Middle frontal gyrus (tissue), 1 donor: ENCODE data around the gene ENPP3.
"Not testable (repeated sequence)": the region's sequence is repeated elsewhere in the genome, so short reads cannot be mapped to it uniquely, and the experiment has no call there.

Experiments
- DNase-seq: peaks from one replicate; pipeline ENCODE4 v3.0.0-alpha.2; 2015; ENCODE audit warnings: low spot score; ENCODE audit errors: extremely low spot score

ENPP3 gene

GRCh38 chr6:131685266-131685780 lies 48.2 kb downstream of the ENPP3 start:
- no peak for DNase-seq

- no peak for DNase-seq
Measured at GRCh38 chr6:131687022-131687421, 49.9 kb downstream of the ENPP3 start.

GRCh38 chr6:131688286-131688685 lies 51.2 kb downstream of the ENPP3 start:
- DNase-seq: no peak

GRCh38 chr6:131692031-131692430 lies 54.9 kb downstream of the ENPP3 start:
- DNase-seq: no peak

GRCh38 chr6:131692589-131692988 lies 55.5 kb downstream of the ENPP3 start:
- no peak for DNase-seq

- no peak for DNase-seq
Measured at GRCh38 chr6:131693384-131693783, 56.3 kb downstream of the ENPP3 start.

- no peak for DNase-seq
Measured at GRCh38 chr6:131694832-131695426, 57.8 kb downstream of the ENPP3 start.

GRCh38 chr6:131696956-131697355 lies 59.9 kb downstream of the ENPP3 start:
- DNase-seq: no peak

GRCh38 chr6:131700851-131701250 lies 63.7 kb downstream of the ENPP3 start:
- not testable (repeated sequence) for DNase-seq

GRCh38 chr6:131703905-131704304 lies 66.8 kb downstream of the ENPP3 start:
- not testable (repeated sequence) for DNase-seq

- DNase-seq: not testable (repeated sequence)
Measured at GRCh38 chr6:131710917-131711316, 73.8 kb downstream of the ENPP3 start, which contains the start of gene CTAGE9. CTAGE9 (minus strand) TSS chr6:131711017; CDS start chr6:131711017, 0 bp downstream.

- DNase-seq: not testable (repeated sequence)
Measured at GRCh38 chr6:131715567-131715966, 78.5 kb downstream of the ENPP3 start.

- no peak for DNase-seq
Measured at GRCh38 chr6:131717836-131718542, 80.9 kb downstream of the ENPP3 start.

- no peak for DNase-seq
Measured at GRCh38 chr6:131721161-131721560, 84.1 kb downstream of the ENPP3 start.

- no peak for DNase-seq
Measured at GRCh38 chr6:131724114-131724513, 87.0 kb downstream of the ENPP3 start.

- no peak for DNase-seq
Measured at GRCh38 chr6:131727467-131727866, 90.4 kb downstream of the ENPP3 start.

GRCh38 chr6:131727868-131728267 lies 90.8 kb downstream of the ENPP3 start:
- DNase-seq: no peak

GRCh38 chr6:131728296-131728939 lies 91.3 kb downstream of the ENPP3 start:
- DNase-seq: no peak

- no peak for DNase-seq
Measured at GRCh38 chr6:131729550-131729949, 92.4 kb downstream of the ENPP3 start.

GRCh38 chr6:131730264-131730663 lies 93.2 kb downstream of the ENPP3 start:
- DNase-seq: no peak

GRCh38 chr6:131731224-131731623 lies 94.1 kb downstream of the ENPP3 start:
- DNase-seq: no peak

- DNase-seq: peak; percentile 13
Measured at GRCh38 chr6:131733376-131734016, 96.4 kb downstream of the ENPP3 start.
